Esophagus muscularis mucosa (tissue), 4 donors: ENCODE data around the gene ZNF285. TPM values are rescaled to one million over a fixed set of nuclear protein-coding genes. Genes with fewer than 3 reads are reported as not detected.
A peak's percentile ranks its signal among the peaks of the same experiment; 100 is the strongest.

Source experiments
- DNase-seq: peaks from one replicate; pipeline ENCODE4 v3.0.0-alpha.2; 2017; ENCODE audit errors: extremely low spot score
- H3K27ac ChIP-seq, 4 donors: fragments of 200-600 bp; sonication (generic); replicated peaks in 1 of 4; 1 replicate in 3 of 4; 2 replicates in 1 of 4; pipeline ENCODE4 v1.5.1; 2016 to 2019; ENCODE audit warnings: mild to moderate bottlenecking in 1 of 4
- H3K27me3 ChIP-seq, 4 donors: fragments of 200-600 bp; sonication (generic); one replicate each; pipeline versions ENCODE4 v1.5.1 to v1.6.0; 2016 to 2019
- H3K36me3 ChIP-seq, 4 donors: fragments of 200-600 bp; sonication (generic); one replicate each; pipeline ENCODE4 v1.5.1; 2016 to 2019
- H3K4me1 ChIP-seq, 4 donors: fragments of 200-600 bp; sonication (generic); one replicate each; pipeline ENCODE4 v1.5.1; 2016 to 2019
- H3K4me3 ChIP-seq, 4 donors: fragments of 200-600 bp; sonication (generic); 1 replicate in 2 of 4; 2 replicates in 2 of 4; pipeline ENCODE4 v1.5.1; 2016 to 2019; ENCODE audit warnings: mild to moderate bottlenecking in 4 of 4, moderate library complexity in 1 of 4
- H3K9me3 ChIP-seq, 4 donors: fragments of 200-600 bp; sonication (generic); 1 replicate in 3 of 4; 2 replicates in 1 of 4; pipeline ENCODE4 v1.5.1; 2016 to 2019
- CTCF ChIP-seq, 3 experiments: fragments of 200-600 bp in 2 of 3; fragments of 450-650 bp in 1 of 3; sonication (generic) in 2 of 3; IDR thresholded peaks; one replicate each; pipeline ENCODE4 v1.5.1; 2017 to 2019; ENCODE audit warnings: antibody characterized with exemption in 3 of 3, mild to moderate bottlenecking in 2 of 3, moderate library complexity in 1 of 3
- EP300 ChIP-seq: sonication (generic); formaldehyde crosslinking; IDR thresholded peaks from one replicate; pipeline ENCODE4 v1.6.1; 2017; ENCODE audit warnings: antibody characterized with exemption
- POLR2A ChIP-seq: fragments of 450-650 bp; IDR thresholded peaks from one replicate; pipeline ENCODE4 v1.6.1; 2017; ENCODE audit warnings: antibody characterized with exemption, moderate library complexity, mild to moderate bottlenecking, low read depth
- POLR2AphosphoS5 ChIP-seq, 2 donors: sonication (generic); formaldehyde crosslinking; IDR thresholded peaks; one replicate each; pipeline ENCODE4 v1.6.1; 2017; ENCODE audit warnings: antibody characterized with exemption in 2 of 2
- WGBS: methylation state at CpG from one replicate; pipeline ENCODE4 v1.1.5; 2018; 5-methylcytosine and 5-hydroxymethylcytosine counted together
- intact Hi-C: fragments of 100-400 bp; cut with DNase I; formaldehyde crosslinking; loops from one replicate; pipeline ENCODE4 v1.15.1; 2023
- total RNA-seq, 4 donors: library from RNA; depleted of rRNA; stranded (reverse); fragments of >200 nt; gene quantifications; one replicate each; pipeline versions ENCODE4 v1.1.0 to v1.2.1, GENCODE V29; 2016

ZNF285 gene
- 1 to 10 TPM; 3.0 to 6.3 (median 4.3) TPM for total RNA-seq

GRCh38 chr19:44401139-44402115, at the start of gene ZNF285:
ZNF285 (minus strand) TSS chr19:44401608; CDS start chr19:44397213, 4,395 bp downstream.
- Histone ChIP-seq H3K27ac (peak within 1 kb of the TSS; percentile 30 to 68 (median 44)), H3K36me3 (peaks cover 1 to 10% (median 7%) of the 10 kb centered on the region in 4 donors), H3K9me3 (peaks cover 0 to 23% (median 4%) of the 10 kb centered on the region in 4 donors), H3K4me3 (peak within 1 kb of the TSS; percentile 59 to 65 (median 64)), H3K27me3 (no peaks in the 10 kb centered on the region), H3K4me1 (peaks cover 3 to 8% (median 7%) of the 10 kb centered on the region in 4 donors)
- no peak for TF ChIP-seq CTCF (IDR thresholded peaks at IDR 0.05)
- peak; percentile 41 to 86 for TF ChIP-seq POLR2AphosphoS5 (IDR thresholded peaks at IDR 0.05)
- TF ChIP-seq POLR2A = no peak
- TF ChIP-seq EP300 = no peak
- intact Hi-C loops = loop anchor here (5.0 kb wide), 1 partner anchor 41 kb away; no protein-coding TSS in a partner anchor
- WGBS = 6% methylated on average over 41 of the region's 43 CpGs
- DNase-seq = peak; percentile 95

GRCh38 chr19:44447916-44448674, 46.7 kb upstream of the ZNF285 start, which contains the start of gene ZNF229:
ZNF229 (minus strand) TSS chr19:44448472; CDS start chr19:44442847, 5,625 bp downstream.
- Histone ChIP-seq H3K4me1 (peaks cover 8 to 17% (median 12%) of the 10 kb centered on the region in 4 donors), H3K4me3 (peak within 1 kb of the TSS; percentile 57 to 68 (median 67)), H3K36me3 (peaks cover 16 to 36% (median 27%) of the 10 kb centered on the region in 4 donors), H3K9me3 (peaks cover 0 to 79% (median 47%) of the 10 kb centered on the region in 4 donors), H3K27ac (peak within 1 kb of the TSS in 2 of 4 donors; percentile 43 to 62), H3K27me3 (peaks cover 0 to 7% (median 0%) of the 10 kb centered on the region in 4 donors)
- 2% methylated on average over 44 of the region's 45 CpGs for WGBS
- TF ChIP-seq EP300 (no peak), POLR2A (no peak), POLR2AphosphoS5 (IDR thresholded peaks at IDR 0.05) (peak; percentile 57 to 83), CTCF (IDR thresholded peaks at IDR 0.05) (peak in 1 of 3 experiments; percentile 10)
- DNase-seq = peak; percentile 93
- intact Hi-C loops = no loop called here

GRCh38 chr19:44438441-44438840, 37.0 kb upstream of the ZNF285 start:
- intact Hi-C loops = no loop called here
- Histone ChIP-seq H3K27me3 (no peaks in the 10 kb centered on the region), H3K27ac (no peak overlapping the region), H3K36me3 (peaks cover 39 to 94% (median 75%) of the 10 kb centered on the region in 4 donors), H3K9me3 (peaks cover 0 to 95% (median 87%) of the 10 kb centered on the region in 4 donors), H3K4me3 (no peak overlapping the region), H3K4me1 (no peaks in the 10 kb centered on the region)
- WGBS = 99% methylated on average over 3 of the region's 3 CpGs
- no peak for DNase-seq
- TF ChIP-seq EP300 (no peak), POLR2A (no peak), CTCF (IDR thresholded peaks at IDR 0.05) (no peak), POLR2AphosphoS5 (IDR thresholded peaks at IDR 0.05) (no peak)

GRCh38 chr19:44435441-44435840, 34.0 kb upstream of the ZNF285 start:
- TF ChIP-seq EP300 (no peak), POLR2A (no peak), CTCF (IDR thresholded peaks at IDR 0.05) (no peak), POLR2AphosphoS5 (IDR thresholded peaks at IDR 0.05) (no peak)
- no peaks in the 10 kb centered on the region for H3K27me3 ChIP-seq
- no peak for DNase-seq
- H3K36me3 ChIP-seq = peaks cover 55 to 92% (median 69%) of the 10 kb centered on the region in 4 donors
- no peak overlapping the region for H3K4me3 ChIP-seq
- H3K27ac ChIP-seq = no peak overlapping the region
- 89% methylated on average over 2 of the region's 2 CpGs for WGBS
- intact Hi-C loops = no loop called here
- H3K4me1 ChIP-seq = no peaks in the 10 kb centered on the region
- peaks cover 0 to 97% (median 93%) of the 10 kb centered on the region in 4 donors for H3K9me3 ChIP-seq
